SK-N-SH (cell line): ENCODE results near the gene MAN2A1. TPM values are rescaled to one million over a fixed set of nuclear protein-coding genes. Genes with fewer than 3 reads are reported as not detected.

Experiments
- CTCF ChIA-PET: fragments of 300-600, 350-600 bp; formaldehyde crosslinking; extraction: SDS; loops from one replicate; lab custom pipeline; 2021; lab: Yijun Ruan, JAX
- POLR2A ChIA-PET: fragments of 350-600 bp; sonication (Branson Sonifier 250); formaldehyde crosslinking; extraction: SDS; loops from one replicate; lab custom pipeline; 2020; ENCODE audit warnings: antibody characterized with exemption, inconsistent platforms; lab: Yijun Ruan, JAX
- DNase-seq: peaks from one replicate; pipeline ENCODE4 v3.0.0; 2012
- H2AFZ ChIP-seq: fragments of 200-600 bp; sonication (generic); 2 replicates; pipeline ENCODE4 v1.8.1; 2016; ENCODE audit warnings: antibody characterized with exemption, mild to moderate bottlenecking, low read depth
- H3F3A ChIP-seq: fragments of 200-600 bp; sonication (generic); replicated peaks from 2 replicates; pipeline ENCODE3; 2016; ENCODE audit warnings: antibody characterized with exemption, mild to moderate bottlenecking; ENCODE audit not compliant: insufficient read depth
- H3K27ac ChIP-seq, 2 experiments: fragments of 200-500 bp in 1 of 2; fragments of 200-600 bp in 1 of 2; sonication (Bioruptor generic) in 1 of 2; sonication (generic), shearing (Covaris generic) in 1 of 2; 2 replicates each; pipeline versions ENCODE4 v1.5.1 to v1.6.1; 2014 to 2016; ENCODE audit warnings: low read depth in 2 of 2, inconsistent platforms in 1 of 2, low read length in 1 of 2, mild to moderate bottlenecking in 1 of 2, mixed read lengths in 1 of 2
- H3K27me3 ChIP-seq: fragments of 200-600 bp; sonication (generic), shearing (Covaris generic); 2 replicates; pipeline ENCODE4 v1.6.1; 2016; ENCODE audit warnings: mixed run types; ENCODE audit not compliant: insufficient read depth
- H3K36me3 ChIP-seq, 2 experiments: fragments of 200-500 bp in 1 of 2; fragments of 200-600 bp in 1 of 2; sonication (Bioruptor generic) in 1 of 2; sonication (generic) in 1 of 2; replicated peaks in 1 of 2; 2 replicates each; pipeline versions ENCODE3 to v1.5.1; 2014 to 2016; ENCODE audit warnings: low read length in 1 of 2, mild to moderate bottlenecking in 1 of 2; ENCODE audit not compliant: insufficient read depth in 2 of 2, control insufficient read depth in 1 of 2
- H3K4me1 ChIP-seq, 2 experiments: fragments of 200-500 bp in 1 of 2; fragments of 200-600 bp in 1 of 2; sonication (Bioruptor generic) in 1 of 2; sonication (generic), shearing (Covaris generic) in 1 of 2; 2 replicates each; pipeline versions ENCODE4 v1.5.1 to v1.6.1; 2014 to 2016; ENCODE audit warnings: low read depth in 1 of 2, low read length in 1 of 2, mixed run types in 1 of 2; ENCODE audit not compliant: insufficient read depth in 2 of 2, control insufficient read depth in 1 of 2
- H3K4me2 ChIP-seq: fragments of 200-600 bp; sonication (generic), shearing (Covaris generic); 2 replicates; pipeline ENCODE4 v1.6.1; 2017; ENCODE audit warnings: mixed run types
- H3K4me3 ChIP-seq, 2 experiments: fragments of 200-500 bp in 1 of 2; fragments of 200-600 bp in 1 of 2; sonication (Bioruptor generic) in 1 of 2; sonication (generic), shearing (Covaris generic) in 1 of 2; 2 replicates each; pipeline versions ENCODE4 v1.5.1 to v1.8.1; 2014 to 2016; ENCODE audit warnings: low read depth in 2 of 2, inconsistent platforms in 1 of 2, low read length in 1 of 2, mild to moderate bottlenecking in 1 of 2, mixed read lengths in 1 of 2, moderate library complexity in 1 of 2
- H3K79me2 ChIP-seq: fragments of 200-600 bp; sonication (generic); 2 replicates; pipeline ENCODE4 v1.8.1; 2017; ENCODE audit warnings: mild to moderate bottlenecking; ENCODE audit not compliant: insufficient read depth
- H3K9ac ChIP-seq: fragments of 200-600 bp; sonication (generic); 2 replicates; pipeline ENCODE4 v1.6.1; 2017; ENCODE audit warnings: mixed run types
- H3K9me2 ChIP-seq: fragments of 200-600 bp; sonication (generic); 2 replicates; pipeline ENCODE4 v1.6.1; 2017; ENCODE audit warnings: mixed run types
- H3K9me3 ChIP-seq: fragments of 200-600 bp; sonication (generic); 2 replicates; pipeline ENCODE4 v1.6.1; 2017; ENCODE audit warnings: mixed run types, mild to moderate bottlenecking, moderate library complexity
- H4K20me1 ChIP-seq: fragments of 200-600 bp; sonication (generic); 2 replicates; pipeline ENCODE4 v1.6.1; 2017; ENCODE audit warnings: mild to moderate bottlenecking, mixed run types; ENCODE audit not compliant: insufficient read depth
- CHD2 ChIP-seq: fragments of 150-350 bp; IDR thresholded peaks from 2 replicates; pipeline ENCODE4 v1.6.1; 2018; ENCODE audit warnings: low read length; ENCODE audit not compliant: partially characterized antibody
- ELF1 ChIP-seq: IDR thresholded peaks from 2 replicates; pipeline ENCODE4 v1.4.0; 2012
- FOSL2 ChIP-seq: IDR thresholded peaks from 2 replicates; pipeline ENCODE4 v1.4.0; 2012; ENCODE audit warnings: low read depth, mild to moderate bottlenecking, moderate library complexity, borderline replicate concordance
- FOXM1 ChIP-seq: IDR thresholded peaks from 2 replicates; pipeline ENCODE4 v1.4.0; 2012; ENCODE audit warnings: low read depth, mild to moderate bottlenecking
- GABPA ChIP-seq: IDR thresholded peaks from 2 replicates; pipeline ENCODE4 v1.4.0; 2012; ENCODE audit warnings: low read depth, mild to moderate bottlenecking
- JUND ChIP-seq: IDR thresholded peaks from 2 replicates; pipeline ENCODE4 v1.4.0; 2012
- NFIC ChIP-seq: IDR thresholded peaks from 2 replicates; pipeline ENCODE4 v1.4.0; 2012; ENCODE audit warnings: borderline replicate concordance
- NRF1 ChIP-seq: IDR thresholded peaks from 2 replicates; pipeline ENCODE4 v1.6.1; 2012; ENCODE audit warnings: low read depth, mild to moderate bottlenecking, low read length
- POLR2AphosphoS5 ChIP-seq: IDR thresholded peaks from 2 replicates; pipeline ENCODE4 v1.6.1; 2012; ENCODE audit warnings: low read depth, low read length
- RCOR1 ChIP-seq: fragments of 150-350 bp; IDR thresholded peaks from 2 replicates; pipeline ENCODE4 v1.6.1; 2017; ENCODE audit warnings: antibody characterized with exemption, low read length
- RFX5 ChIP-seq: IDR thresholded peaks from 2 replicates; pipeline ENCODE4 v1.6.1; 2012; ENCODE audit warnings: mild to moderate bottlenecking, improper control_type of control experiment, low read length
- RXRA ChIP-seq: IDR thresholded peaks from 2 replicates; pipeline ENCODE4 v1.4.0; 2012; ENCODE audit warnings: low read depth, mild to moderate bottlenecking, borderline replicate concordance
- SIN3A ChIP-seq: IDR thresholded peaks from 2 replicates; pipeline ENCODE4 v1.6.1; 2012; ENCODE audit warnings: low read depth, mild to moderate bottlenecking, low read length, moderate library complexity, borderline replicate concordance
- SMC3 ChIP-seq: IDR thresholded peaks from 2 replicates; pipeline ENCODE4 v1.6.1; 2012; ENCODE audit warnings: low read depth, low read length, improper control_type of control experiment
- TAF1 ChIP-seq: IDR thresholded peaks from 2 replicates; pipeline ENCODE4 v1.6.1; 2012; ENCODE audit warnings: low read depth, mild to moderate bottlenecking, low read length, moderate library complexity, borderline replicate concordance
- WGBS: methylation state at CpG from one replicate; pipeline ENCODE4 v1.1.6; 2017; ENCODE audit warnings: low lambda C conversion rate; 5-methylcytosine and 5-hydroxymethylcytosine counted together
- polyA plus RNA-seq, 3 experiments: library from polyadenylated mRNA; depleted of rRNA; stranded (reverse); fragments of >200 nt; gene quantifications; 2 replicates each; pipeline ENCODE4 v1.2.3, GENCODE V29; 2012
- TF ChIP-seq, protein P1 (sequence below): fragments of 150-350 bp; IDR thresholded peaks from 2 replicates; pipeline ENCODE4 v1.6.1; 2016; ENCODE audit warnings: mild to moderate bottlenecking, low read depth, low read length

The MAN2A1 gene
- polyA plus RNA-seq, 1 of the 3 experiments (the other 2 are of a cell fraction) = 19.7 TPM

DNA sequence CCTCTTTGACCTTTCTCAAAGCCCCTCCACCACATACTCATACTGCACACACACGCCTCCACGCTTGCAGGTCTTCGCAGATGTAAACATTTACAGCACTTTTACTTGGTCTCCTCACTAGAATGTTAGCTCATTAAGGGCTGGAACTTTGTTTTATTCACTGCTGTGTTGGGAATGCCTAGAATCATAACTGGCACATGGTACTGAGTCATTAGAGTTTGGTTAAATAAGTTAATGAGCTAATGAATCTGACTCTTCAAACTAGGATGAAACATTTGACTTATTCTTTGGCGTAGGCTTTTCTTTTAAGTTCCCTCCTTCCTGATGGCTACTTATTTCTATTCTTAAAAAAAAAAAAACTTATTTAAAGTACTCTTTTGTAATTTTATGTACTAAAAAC is 28.9 kb downstream of the MAN2A1 start:
- Histone ChIP-seq H4K20me1 (no peaks in the 10 kb centered on the region), H3K27me3 (no peaks in the 10 kb centered on the region), H2AFZ (no peak overlapping the region), H3K27ac (no peak overlapping the region), H3K79me2 (peaks cover 4% of the 10 kb centered on the region), H3K9me3 (no peaks in the 10 kb centered on the region), H3K9me2 (no peaks in the 10 kb centered on the region), H3F3A (peaks cover 1% of the 10 kb centered on the region), H3K4me2 (no peak overlapping the region), H3K36me3 (peaks cover 26 to 45% of the 10 kb centered on the region in 2 experiments), H3K9ac (no peak overlapping the region), H3K4me3 (no peak overlapping the region), H3K4me1 (peaks cover 0 to 3% of the 10 kb centered on the region in 2 experiments; a peak in 2 of 4 replicates)
- no peak for DNase-seq
- POLR2A ChIA-PET = no interaction called here
- CTCF ChIA-PET = no interaction called here
- 97% methylated on average over 4 of the region's 4 CpGs for WGBS
- TF ChIP-seq, protein P1, sequence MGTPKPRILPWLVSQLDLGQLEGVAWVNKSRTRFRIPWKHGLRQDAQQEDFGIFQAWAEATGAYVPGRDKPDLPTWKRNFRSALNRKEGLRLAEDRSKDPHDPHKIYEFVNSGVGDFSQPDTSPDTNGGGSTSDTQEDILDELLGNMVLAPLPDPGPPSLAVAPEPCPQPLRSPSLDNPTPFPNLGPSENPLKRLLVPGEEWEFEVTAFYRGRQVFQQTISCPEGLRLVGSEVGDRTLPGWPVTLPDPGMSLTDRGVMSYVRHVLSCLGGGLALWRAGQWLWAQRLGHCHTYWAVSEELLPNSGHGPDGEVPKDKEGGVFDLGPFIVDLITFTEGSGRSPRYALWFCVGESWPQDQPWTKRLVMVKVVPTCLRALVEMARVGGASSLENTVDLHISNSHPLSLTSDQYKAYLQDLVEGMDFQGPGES = no peak
- no peak for TF ChIP-seq RXRA
- TF ChIP-seq FOXM1 = no peak
- no peak for TF ChIP-seq SIN3A
- no peak for TF ChIP-seq SMC3
- TF ChIP-seq RCOR1 = no peak
- TF ChIP-seq RFX5 = no peak
- TF ChIP-seq GABPA = no peak
- TF ChIP-seq NRF1 = no peak
- TF ChIP-seq NFIC = no peak
- TF ChIP-seq JUND = no peak
- no peak for TF ChIP-seq ELF1

DNA sequence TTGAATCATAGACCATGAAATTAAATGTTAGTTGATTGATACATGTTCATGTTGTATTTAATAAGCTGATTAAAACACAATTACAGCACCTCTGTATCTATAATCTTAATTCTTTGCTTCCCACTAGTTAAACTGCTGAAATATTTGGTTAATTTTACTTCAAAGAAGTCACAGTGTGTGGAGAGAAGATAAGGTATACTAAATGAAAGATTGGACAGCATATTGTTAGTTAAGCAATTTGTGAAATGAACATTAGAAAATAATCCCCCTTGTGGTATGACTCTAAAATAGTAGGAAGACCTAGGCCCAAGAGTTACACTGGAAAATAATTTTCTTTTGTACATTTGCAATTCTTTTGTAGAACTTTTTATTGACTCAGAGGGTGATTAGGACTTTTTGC is 30.3 kb downstream of the MAN2A1 start:
- H3K4me3 ChIP-seq = no peak overlapping the region
- ChIA-PET POLR2A (no interaction called here), CTCF (no interaction called here)
- peaks cover 3% of the 10 kb centered on the region for H3F3A ChIP-seq
- DNase-seq = no peak
- H4K20me1 ChIP-seq = no peaks in the 10 kb centered on the region
- H3K4me1 ChIP-seq = no peaks in the 10 kb centered on the region; a peak in 1 of 4 replicates
- H2AFZ ChIP-seq = no peak overlapping the region
- peaks cover 26 to 45% of the 10 kb centered on the region in 2 experiments for H3K36me3 ChIP-seq
- H3K4me2 ChIP-seq = no peak overlapping the region
- H3K27me3 ChIP-seq = no peaks in the 10 kb centered on the region
- no peaks in the 10 kb centered on the region for H3K9me2 ChIP-seq
- no peak for TF ChIP-seq FOSL2
- no peak for TF ChIP-seq CHD2
- TF ChIP-seq POLR2AphosphoS5 = no peak
- TF ChIP-seq TAF1 = no peak
- TF ChIP-seq NFIC = no peak
- H3K9me3 ChIP-seq = no peaks in the 10 kb centered on the region
- H3K79me2 ChIP-seq = no peaks in the 10 kb centered on the region
- H3K9ac ChIP-seq = no peak overlapping the region
- H3K27ac ChIP-seq = no peak overlapping the region
